K562 treated with DMSO at 1 percent for 12 hours (cell line): ENCODE data around the gene IGSF22. TPM values are rescaled to one million over a fixed set of nuclear protein-coding genes. Genes with fewer than 3 reads are reported as not detected.

Experiments
- total RNA-seq: library from RNA; unstranded; fragments of 300-600 nt; gene quantifications from 2 replicates; pipeline ENCODE4 v1.2.3, GENCODE V29; 2022; ENCODE audit not compliant: insufficient read depth

IGSF22 gene
- total RNA-seq: not detected in 2 replicates

GRCh38 chr11:18726040-18726439 lies at the start of gene IGSF22:
IGSF22 (minus strand) TSS chr11:18726188; CDS start chr11:18724236, 1,952 bp downstream.

GRCh38 chr11:18698341-18699268 lies 27.4 kb downstream of the IGSF22 start, which contains the start of gene TMEM86A:
TMEM86A (plus strand) TSS chr11:18698779; CDS start chr11:18698887, 108 bp downstream.

Other genes starting within 250 kb of the IGSF22 start
- 61.1 and 81.2 TPM in 2 replicates for gene TSG101, start 199.2 kb downstream of the IGSF22 start, total RNA-seq
- gene UEVLD, start 137.5 kb downstream of the IGSF22 start, total RNA-seq: 2.6 and 7.8 TPM in 2 replicates
- not detected in 2 replicates for gene MISFA, start 126.4 kb downstream of the IGSF22 start, total RNA-seq
- gene SPTY2D1, start 91.8 kb downstream of the IGSF22 start, total RNA-seq: 4.1 and 15.0 TPM in 2 replicates
- 0.64 and 3.0 TPM in 2 replicates for gene TMEM86A, start 27.4 kb downstream of the IGSF22 start, total RNA-seq
- gene PTPN5, start 65.6 kb upstream of the IGSF22 start, total RNA-seq: not detected in 2 replicates
- gene MRGPRX1, start 213.2 kb upstream of the IGSF22 start, total RNA-seq: not detected in 2 replicates